ENCODE data around the gene ZC3H7B.

The ZC3H7B gene

DNA sequence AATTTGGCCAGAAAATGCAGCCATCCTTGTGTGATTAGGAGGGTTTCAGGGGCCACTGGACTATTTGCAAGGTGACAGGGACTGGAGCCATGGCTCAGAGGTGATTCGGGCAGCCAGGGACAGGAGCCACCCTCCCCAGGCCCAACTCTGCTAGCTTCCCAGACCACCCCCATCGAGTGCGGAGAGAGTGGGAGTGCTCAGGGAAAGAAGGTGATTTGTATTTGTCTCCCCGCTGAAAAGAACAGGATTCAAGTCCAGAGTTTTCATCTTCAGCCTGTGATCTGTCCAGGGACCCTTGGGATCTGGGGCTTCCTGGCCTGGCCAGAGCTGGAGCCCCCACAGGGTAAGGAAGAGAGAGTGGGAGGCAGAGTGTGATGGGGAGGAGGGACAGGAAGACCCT lies 58.1 kb downstream of the ZC3H7B start:
- no peaks in the 10 kb centered on the region for H3K4me1 ChIP-seq
- no peak for DNase-seq (ENCODE audit: low spot score in 2 of 2)
- no peaks in the 10 kb centered on the region for H3K9me3 ChIP-seq
- no peak overlapping the region for H3K4me3 ChIP-seq
- peaks cover 21% of the 10 kb centered on the region for H3K36me3 ChIP-seq (replicated peaks)
- no peaks in the 10 kb centered on the region for H3K27me3 ChIP-seq (ENCODE audit: low read depth)
- in situ Hi-C loops (cut with MboI; ENCODE audit: low sequenced_read_pairs) = no loop called here

DNA sequence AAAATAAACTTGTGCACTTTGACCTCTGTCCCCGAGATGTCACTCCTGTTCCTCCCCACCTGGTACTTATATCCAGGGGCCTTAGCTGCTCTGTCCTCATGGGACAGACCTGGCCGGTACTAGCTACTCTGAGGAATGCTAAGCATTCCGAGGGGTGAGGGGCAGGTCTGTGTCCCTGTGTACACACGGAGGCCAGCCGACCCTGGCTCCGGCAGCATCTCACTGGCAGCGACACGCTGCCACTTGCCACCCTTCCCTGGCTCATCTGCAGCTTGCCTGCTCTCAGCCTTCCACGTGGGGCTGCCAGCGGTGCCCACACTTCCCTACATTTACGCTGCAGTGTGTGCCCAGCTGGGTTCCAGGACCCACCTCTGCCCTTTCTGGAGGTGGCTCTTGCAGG lies 58.8 kb downstream of the ZC3H7B start:
- H3K36me3 ChIP-seq (replicated peaks) = peaks cover 18% of the 10 kb centered on the region

GRCh38 chr22:41361716-41362310 lies 60.5 kb downstream of the ZC3H7B start:
- Histone ChIP-seq H3K4me3 (no peak overlapping the region), H3K9me3 (no peaks in the 10 kb centered on the region), H3K4me1 (peaks cover 1% of the 10 kb centered on the region), H3K36me3 (replicated peaks) (peaks cover 3% of the 10 kb centered on the region), H3K27me3 (ENCODE audit: low read depth) (no peaks in the 10 kb centered on the region)
- no peak for DNase-seq (ENCODE audit: low spot score in 2 of 2)
- in situ Hi-C loops (cut with MboI; ENCODE audit: low sequenced_read_pairs) = no loop called here

More for the DNA sequence above, 58.8 kb downstream of the ZC3H7B start:
- H3K4me3 ChIP-seq = no peak overlapping the region
- H3K27me3 ChIP-seq (ENCODE audit: low read depth) = no peaks in the 10 kb centered on the region
- no peaks in the 10 kb centered on the region for H3K9me3 ChIP-seq
- in situ Hi-C loops (cut with MboI; ENCODE audit: low sequenced_read_pairs) = no loop called here
- DNase-seq (ENCODE audit: low spot score in 2 of 2) = no peak
- no peaks in the 10 kb centered on the region for H3K4me1 ChIP-seq

DNA sequence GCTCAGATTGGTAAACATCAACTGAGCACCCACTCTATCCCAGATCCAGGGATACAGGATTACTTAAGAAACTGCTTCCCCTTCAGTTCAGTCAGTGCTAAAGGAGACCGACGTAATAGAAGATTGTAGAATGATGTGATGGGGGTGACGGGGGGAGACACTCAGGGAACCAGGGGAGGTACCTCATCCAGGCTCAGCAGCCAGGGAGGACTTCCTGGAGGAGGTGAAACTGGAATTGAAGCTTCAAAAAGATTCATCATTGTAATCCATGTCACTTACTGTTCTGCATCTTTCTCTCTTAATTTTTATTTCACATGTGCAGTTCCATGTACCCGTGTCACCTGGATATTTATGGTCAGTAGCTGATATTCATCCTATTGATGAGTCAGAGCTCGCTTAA lies 61.3 kb downstream of the ZC3H7B start:
- no peaks in the 10 kb centered on the region for H3K9me3 ChIP-seq
- no peak for DNase-seq (ENCODE audit: low spot score in 2 of 2)
- in situ Hi-C loops (cut with MboI; ENCODE audit: low sequenced_read_pairs) = no loop called here
- H3K36me3 ChIP-seq (replicated peaks) = no peaks in the 10 kb centered on the region
- peaks cover 9% of the 10 kb centered on the region for H3K4me1 ChIP-seq
- H3K4me3 ChIP-seq = no peak overlapping the region
- no peaks in the 10 kb centered on the region for H3K27me3 ChIP-seq (ENCODE audit: low read depth)

DNA sequence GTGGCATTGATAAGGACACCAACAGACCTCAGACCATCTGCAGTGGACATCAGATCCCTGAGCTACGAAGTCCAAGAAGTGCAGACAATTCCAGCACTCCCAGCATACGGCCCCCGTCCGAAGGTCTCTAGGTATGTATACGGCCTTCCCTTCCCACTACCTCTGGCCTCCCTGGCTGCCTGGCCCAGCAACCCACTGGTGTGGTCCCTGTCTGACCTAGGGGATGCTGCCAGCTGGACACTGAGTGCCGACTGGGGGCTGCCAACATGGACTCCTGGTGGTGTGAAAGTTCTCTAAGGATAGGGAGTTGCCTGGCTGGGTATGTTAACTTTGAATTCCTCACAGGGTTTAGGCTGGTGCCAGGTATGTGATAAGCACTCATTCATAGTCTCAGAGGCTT lies 62.9 kb downstream of the ZC3H7B start:
- in situ Hi-C loops (cut with MboI; ENCODE audit: low sequenced_read_pairs) = no loop called here
- Histone ChIP-seq H3K36me3 (replicated peaks) (no peaks in the 10 kb centered on the region), H3K4me3 (no peak overlapping the region), H3K4me1 (peaks cover 10% of the 10 kb centered on the region), H3K27me3 (ENCODE audit: low read depth) (no peaks in the 10 kb centered on the region), H3K9me3 (no peaks in the 10 kb centered on the region)
- no peak for DNase-seq (ENCODE audit: low spot score in 2 of 2)

- H3K27me3 ChIP-seq (ENCODE audit: low read depth) = no peaks in the 10 kb centered on the region
- no peaks in the 10 kb centered on the region for H3K36me3 ChIP-seq (replicated peaks)
- H3K4me1 ChIP-seq = peaks cover 10% of the 10 kb centered on the region
- H3K9me3 ChIP-seq = no peaks in the 10 kb centered on the region
- no peak overlapping the region for H3K4me3 ChIP-seq
- no peak for DNase-seq (ENCODE audit: low spot score in 2 of 2)
- in situ Hi-C loops (cut with MboI; ENCODE audit: low sequenced_read_pairs) = no loop called here
These were observed 63.6 kb downstream of the ZC3H7B start for GRCh38 chr22:41364955-41365354.

DNA sequence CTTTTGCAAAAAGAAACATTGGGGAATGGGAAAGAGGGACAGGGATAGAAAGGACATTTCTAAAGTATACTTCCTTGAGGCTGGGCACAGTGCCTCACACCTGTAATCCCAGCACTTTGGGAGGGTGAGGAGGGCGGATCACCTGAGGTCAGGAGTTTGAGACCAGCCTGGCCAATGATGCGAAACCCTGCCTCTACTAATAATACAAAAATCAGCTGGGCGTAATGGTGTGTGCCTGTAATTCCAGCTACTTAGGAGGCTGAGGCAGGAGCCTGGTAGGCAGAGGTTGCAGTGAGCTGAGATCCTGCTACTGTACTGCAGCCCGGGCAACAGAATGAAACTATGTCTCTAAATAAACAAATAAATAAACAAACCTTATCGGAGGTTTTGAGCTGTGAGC lies 64.1 kb downstream of the ZC3H7B start:
- no peaks in the 10 kb centered on the region for H3K9me3 ChIP-seq
- no peaks in the 10 kb centered on the region for H3K36me3 ChIP-seq (replicated peaks)
- H3K27me3 ChIP-seq (ENCODE audit: low read depth) = no peaks in the 10 kb centered on the region
- in situ Hi-C loops (cut with MboI; ENCODE audit: low sequenced_read_pairs) = no loop called here
- H3K4me3 ChIP-seq = no peak overlapping the region
- DNase-seq (ENCODE audit: low spot score in 2 of 2) = no peak
- H3K4me1 ChIP-seq = peaks cover 10% of the 10 kb centered on the region

- no peak overlapping the region for H3K4me3 ChIP-seq
- H3K4me1 ChIP-seq = peaks cover 10% of the 10 kb centered on the region
- H3K36me3 ChIP-seq (replicated peaks) = no peaks in the 10 kb centered on the region
- in situ Hi-C loops (cut with MboI; ENCODE audit: low sequenced_read_pairs) = no loop called here
- no peak for DNase-seq (ENCODE audit: low spot score in 2 of 2)
- H3K27me3 ChIP-seq (ENCODE audit: low read depth) = no peaks in the 10 kb centered on the region
- H3K9me3 ChIP-seq = no peaks in the 10 kb centered on the region
These were observed 65.2 kb downstream of the ZC3H7B start for GRCh38 chr22:41366323-41367029.

DNA sequence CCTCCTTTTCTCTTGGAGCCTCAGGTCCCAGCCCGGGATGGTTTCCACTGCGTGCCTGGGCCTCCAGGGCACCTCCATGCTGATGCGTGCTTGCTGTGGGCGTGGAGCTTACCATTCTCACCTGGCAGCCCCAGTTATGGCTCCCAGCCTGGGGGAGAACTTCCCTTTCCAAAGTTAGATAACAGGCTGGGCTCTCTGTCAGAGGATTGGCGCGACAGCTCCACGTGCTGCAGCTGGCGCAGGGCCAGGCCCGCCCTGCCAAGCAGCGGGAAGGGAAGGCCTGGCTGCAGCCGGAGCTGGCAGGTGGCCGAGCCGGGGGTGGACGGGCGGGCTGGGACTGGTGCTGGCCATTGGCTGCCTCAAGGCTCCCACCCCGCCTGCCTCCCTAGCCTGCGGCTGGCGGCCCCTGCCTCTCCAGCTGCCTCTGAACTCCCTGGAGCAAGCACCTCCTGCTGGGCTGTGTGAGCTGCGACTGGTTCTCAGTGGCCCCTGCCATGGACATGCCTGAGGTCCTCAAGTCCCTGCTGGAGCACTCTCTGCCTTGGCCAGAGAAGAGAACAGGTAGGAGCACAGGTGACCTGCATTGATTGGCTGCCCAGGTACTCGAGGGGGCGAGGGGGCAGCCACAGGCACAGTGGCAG lies 65.8 kb downstream of the ZC3H7B start:
- in situ Hi-C loops (cut with MboI; ENCODE audit: low sequenced_read_pairs) = no loop called here
- peaks cover 10% of the 10 kb centered on the region for H3K4me1 ChIP-seq
- H3K9me3 ChIP-seq = no peaks in the 10 kb centered on the region
- H3K27me3 ChIP-seq (ENCODE audit: low read depth) = no peaks in the 10 kb centered on the region
- no peak overlapping the region for H3K4me3 ChIP-seq
- DNase-seq (ENCODE audit: low spot score in 2 of 2) = peak; percentile 51 to 91
- H3K36me3 ChIP-seq (replicated peaks) = no peaks in the 10 kb centered on the region

- H3K4me3 ChIP-seq = no peak overlapping the region
- peaks cover 10% of the 10 kb centered on the region for H3K4me1 ChIP-seq
- no peaks in the 10 kb centered on the region for H3K27me3 ChIP-seq (ENCODE audit: low read depth)
- H3K9me3 ChIP-seq = no peaks in the 10 kb centered on the region
- no peaks in the 10 kb centered on the region for H3K36me3 ChIP-seq (replicated peaks)
- DNase-seq (ENCODE audit: low spot score in 2 of 2) = no peak
- in situ Hi-C loops (cut with MboI; ENCODE audit: low sequenced_read_pairs) = no loop called here
These were observed 66.6 kb downstream of the ZC3H7B start for GRCh38 chr22:41367680-41368542.

DNA sequence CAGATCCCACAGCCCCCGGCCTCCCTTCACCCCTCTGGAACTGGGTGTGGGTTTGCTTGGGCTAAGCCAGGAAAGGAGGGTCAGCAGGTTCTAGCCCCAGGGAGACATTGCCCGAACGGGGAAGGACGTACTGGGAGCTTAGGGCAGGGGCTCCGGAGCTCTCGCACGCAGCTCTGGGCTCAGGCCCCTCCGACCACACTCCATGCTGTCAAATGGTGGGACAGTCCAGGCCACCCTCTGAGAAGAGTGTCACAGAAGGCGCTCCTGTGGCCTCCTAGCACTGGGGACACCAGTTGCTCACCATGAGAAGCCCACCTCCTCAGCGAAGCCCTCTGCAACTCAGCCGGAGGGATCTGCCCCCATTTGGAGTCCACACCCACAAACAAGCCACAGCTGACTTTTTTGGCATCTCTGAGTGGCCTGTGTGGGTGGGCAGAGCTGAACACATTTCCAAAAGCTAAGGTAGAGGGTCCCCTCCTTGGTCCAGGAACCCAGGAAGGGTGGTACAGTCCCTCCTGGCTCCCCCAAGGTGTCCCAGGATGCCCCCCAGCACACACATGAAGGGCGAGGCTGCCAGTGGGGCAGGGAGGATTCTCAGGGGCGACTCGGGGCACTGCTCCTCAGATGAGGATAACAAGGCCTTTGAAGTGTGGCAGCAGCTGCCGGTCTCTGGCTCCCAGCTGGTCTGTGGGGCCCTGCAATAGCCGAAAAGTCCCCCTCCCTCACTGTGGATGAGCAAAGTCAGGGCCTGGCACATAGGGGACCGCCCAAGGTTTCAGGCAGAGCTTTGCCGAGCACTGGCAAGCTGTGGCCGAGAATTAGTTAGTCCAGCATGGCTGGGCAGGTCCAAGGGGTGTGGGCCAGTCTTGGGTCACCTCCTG lies 67.5 kb downstream of the ZC3H7B start:
- Histone ChIP-seq H3K36me3 (replicated peaks) (no peaks in the 10 kb centered on the region), H3K4me1 (peaks cover 10% of the 10 kb centered on the region), H3K27me3 (ENCODE audit: low read depth) (no peaks in the 10 kb centered on the region), H3K9me3 (no peaks in the 10 kb centered on the region), H3K4me3 (no peak overlapping the region)
- in situ Hi-C loops (cut with MboI; ENCODE audit: low sequenced_read_pairs) = no loop called here
- DNase-seq (ENCODE audit: low spot score in 2 of 2) = no peak

DNA sequence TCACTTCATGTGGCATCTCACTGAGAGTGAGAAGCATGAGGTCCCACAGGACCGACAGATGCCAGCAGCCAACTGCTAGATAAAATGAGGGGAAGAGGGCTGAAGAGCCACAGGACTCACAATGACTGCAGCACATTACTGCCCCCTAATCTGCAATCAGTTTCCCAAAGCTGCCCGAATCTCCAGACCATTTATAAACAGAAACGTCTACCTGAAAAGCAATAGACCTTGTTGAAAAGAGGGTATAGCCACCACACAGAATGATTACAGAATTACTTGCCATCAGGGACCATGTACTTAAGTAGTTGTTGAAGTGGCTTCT lies 68.1 kb downstream of the ZC3H7B start:
- no peaks in the 10 kb centered on the region for H3K27me3 ChIP-seq (ENCODE audit: low read depth)
- DNase-seq (ENCODE audit: low spot score in 2 of 2) = no peak
- H3K9me3 ChIP-seq = no peaks in the 10 kb centered on the region
- H3K4me1 ChIP-seq = peaks cover 10% of the 10 kb centered on the region
- H3K36me3 ChIP-seq (replicated peaks) = no peaks in the 10 kb centered on the region
- in situ Hi-C loops (cut with MboI; ENCODE audit: low sequenced_read_pairs) = no loop called here
- no peak overlapping the region for H3K4me3 ChIP-seq

DNA sequence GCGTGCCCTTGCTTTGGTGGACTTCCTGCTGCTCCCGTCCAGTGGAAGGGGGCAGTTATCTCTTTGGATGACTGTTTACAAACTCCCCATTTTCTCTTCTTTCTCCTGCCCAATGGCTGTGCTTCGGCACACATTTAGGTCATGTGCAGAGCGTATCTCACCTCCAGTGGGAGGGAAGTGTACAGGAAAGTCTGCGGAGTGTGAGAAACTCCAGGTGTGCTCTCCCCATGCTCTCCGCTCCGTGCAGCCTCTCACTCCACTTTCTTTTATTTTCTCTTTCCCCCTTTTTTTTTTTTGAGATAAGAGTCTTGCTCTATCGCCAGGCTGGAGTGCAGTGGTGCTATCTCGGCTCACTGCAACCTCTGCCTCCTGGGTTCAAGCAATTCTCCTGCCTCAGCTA lies 68.5 kb downstream of the ZC3H7B start:
- in situ Hi-C loops (cut with MboI; ENCODE audit: low sequenced_read_pairs) = no loop called here
- Histone ChIP-seq H3K4me1 (peaks cover 10% of the 10 kb centered on the region), H3K27me3 (ENCODE audit: low read depth) (no peaks in the 10 kb centered on the region), H3K9me3 (no peaks in the 10 kb centered on the region), H3K36me3 (replicated peaks) (no peaks in the 10 kb centered on the region), H3K4me3 (no peak overlapping the region)
- no peak for DNase-seq (ENCODE audit: low spot score in 2 of 2)

All from HAP-1 (cell line).